GM12875 (cell line): ENCODE results near the gene M6PR.

Experiments
- H3K4me3 ChIP-seq: one replicate; pipeline ENCODE4 v1.5.1; 2011; ENCODE audit warnings: low read depth, low read length, control low read depth
- CTCF ChIP-seq: IDR thresholded peaks from 2 replicates; pipeline ENCODE4 v1.5.1; 2011; ENCODE audit warnings: low read depth, mild to moderate bottlenecking, control low read depth, inconsistent platforms, low read length, moderate library complexity, borderline replicate concordance; ENCODE audit not compliant: insufficient read depth

Gene M6PR

GRCh38 chr12:8950702-8951478 is 1.4 kb upstream of the M6PR start:
- no peak for TF ChIP-seq CTCF
- peak overlapping the region; percentile 69 for H3K4me3 ChIP-seq

- TF ChIP-seq CTCF = no peak
- H3K4me3 ChIP-seq = peak overlapping the region; percentile 69
These were observed 729 bp upstream of the M6PR start for GRCh38 chr12:8950221-8950527.

- TF ChIP-seq CTCF = no peak
- peak overlapping the region; percentile 69 for H3K4me3 ChIP-seq
These were observed 624 bp downstream of the M6PR start for GRCh38 chr12:8948701-8949341.

GRCh38 chr12:8947737-8948136 is 1.7 kb downstream of the M6PR start:
- no peak for TF ChIP-seq CTCF
- H3K4me3 ChIP-seq = peak overlapping the region; percentile 32

- TF ChIP-seq CTCF = no peak
- no peak overlapping the region for H3K4me3 ChIP-seq
These were observed 2.7 kb downstream of the M6PR start for GRCh38 chr12:8946733-8947132.

GRCh38 chr12:8943565-8944186 is 5.8 kb downstream of the M6PR start:
- H3K4me3 ChIP-seq = no peak overlapping the region
- TF ChIP-seq CTCF = no peak
